ENCODE results near the gene ATP5MC2. TPM values are rescaled to one million over a fixed set of nuclear protein-coding genes. Genes with fewer than 3 reads are reported as not detected.

The ATP5MC2 gene
- polyA plus RNA-seq, 2 of the 4 experiments (the other 2 are of a cell fraction), result 402 to 540 TPM

DNA sequence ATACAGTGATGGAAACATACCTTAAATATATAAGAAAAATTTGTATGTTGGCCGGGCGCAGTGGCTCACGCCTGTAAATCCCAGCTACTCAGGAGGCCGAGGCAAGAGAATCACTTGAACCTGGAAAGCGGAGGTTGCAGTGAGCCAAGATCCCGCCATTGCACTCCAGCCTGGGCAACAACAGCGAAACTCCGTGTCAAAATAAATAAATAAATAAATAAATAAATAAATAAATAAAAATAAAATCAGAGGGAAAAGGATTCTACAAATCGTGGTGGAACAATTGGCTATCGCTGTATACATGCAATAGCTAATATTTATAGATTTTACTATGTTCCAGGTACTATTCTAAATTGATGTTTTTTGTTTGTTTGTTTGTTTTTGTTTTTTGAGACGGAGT is 48.0 kb downstream of the ATP5MC2 start:
- Histone ChIP-seq H3K4me1 (peaks cover 31% of the 10 kb centered on the region), H3K4me3 (no peak overlapping the region), H3K9me3 (no peaks in the 10 kb centered on the region), H3K4me2 (no peak overlapping the region), H3K27ac (no peak overlapping the region)
- FAIRE-seq, result no peak
- no peak for DNase-seq (ENCODE audit: low read depth in 1 of 2, low spot score in 1 of 2)
- 85% methylated on average over 11 of the region's 11 CpGs for WGBS (ENCODE audit: missing lambda C conversion rate)
- CTCF ChIA-PET, result interaction anchor here (1.1 to 6.5 kb wide), 3 partner anchors 48 to 84 kb away, joined by 3 to 41 read pairs (median 10); partner anchors contain the start of gene ATP5MC2
- POLR2A ChIA-PET, result no interaction called here
- ATAC-seq, result no peak
- TF ChIP-seq ZC3H11A (IDR thresholded peaks at IDR 0.05) (peak; percentile 54), RNF2 (IDR thresholded peaks at IDR 0.05; ENCODE audit: borderline replicate concordance, low read depth) (no peak), RARB (CRISPR knock-in tag; IDR thresholded peaks at IDR 0.05) (no peak), FOSB (CRISPR knock-in tag; IDR thresholded peaks at IDR 0.05) (no peak), TP53 (CRISPR knock-in tag; IDR thresholded peaks at IDR 0.05) (no peak)

DNA sequence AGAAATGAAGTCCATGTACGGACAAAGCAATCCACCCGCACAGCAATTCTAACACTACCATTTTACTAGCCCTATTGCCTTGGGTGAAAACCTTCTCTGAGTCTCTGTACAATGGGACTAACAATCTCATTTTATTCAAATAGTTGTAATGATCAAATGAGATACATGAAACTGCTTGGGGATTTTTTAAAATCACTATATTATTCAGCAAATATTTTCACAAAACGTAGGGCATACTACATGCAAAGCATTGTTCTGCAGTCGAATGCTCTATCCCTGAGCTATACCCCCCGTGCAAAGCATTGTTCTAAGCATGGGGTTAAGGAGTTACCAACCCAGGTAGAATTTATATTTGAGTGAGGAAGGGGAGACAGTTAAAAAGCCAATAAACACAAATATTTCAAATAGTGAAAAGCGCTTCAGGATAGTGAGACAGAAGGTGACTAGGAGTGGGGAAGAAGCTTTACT is 49.1 kb downstream of the ATP5MC2 start:
- no peaks in the 10 kb centered on the region for H3K9me3 ChIP-seq
- no peak for DNase-seq (ENCODE audit: low read depth in 1 of 2, low spot score in 1 of 2)
- peak overlapping the region; percentile 77 for H3K4me2 ChIP-seq
- peak overlapping the region; percentile 67 for H3K4me3 ChIP-seq
- ATAC-seq, result peak; percentile 3 to 32; a peak in 4 of 6 replicates
- peak overlapping the region; percentile 93 to 94 for H3K27ac ChIP-seq
- ChIA-PET CTCF (interaction anchor here (1.0 to 6.5 kb wide), 6 partner anchors 49 to 119 kb away, joined by 3 to 41 read pairs (median 4); partner anchors contain the start of gene ATP5MC2), POLR2A (interaction anchor here (0.8 to 2.8 kb wide), 6 partner anchors 10 to 83 kb away, joined by 3 to 14 read pairs (median 6); partner anchors contain the start of gene ATP5MC2)
- FAIRE-seq, result no peak
- no peak for TF ChIP-seq ZSCAN20 (CRISPR knock-in tag; IDR thresholded peaks at IDR 0.05)
- TF ChIP-seq, protein P1, sequence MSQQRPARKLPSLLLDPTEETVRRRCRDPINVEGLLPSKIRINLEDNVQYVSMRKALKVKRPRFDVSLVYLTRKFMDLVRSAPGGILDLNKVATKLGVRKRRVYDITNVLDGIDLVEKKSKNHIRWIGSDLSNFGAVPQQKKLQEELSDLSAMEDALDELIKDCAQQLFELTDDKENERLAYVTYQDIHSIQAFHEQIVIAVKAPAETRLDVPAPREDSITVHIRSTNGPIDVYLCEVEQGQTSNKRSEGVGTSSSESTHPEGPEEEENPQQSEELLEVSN (IDR thresholded peaks at IDR 0.05; ENCODE audit: borderline replicate concordance, low read depth), result no peak
- TF ChIP-seq CHD2 (IDR thresholded peaks at IDR 0.05; ENCODE audit: low read length, partially characterized antibody), result no peak
- TF ChIP-seq, protein P2, sequence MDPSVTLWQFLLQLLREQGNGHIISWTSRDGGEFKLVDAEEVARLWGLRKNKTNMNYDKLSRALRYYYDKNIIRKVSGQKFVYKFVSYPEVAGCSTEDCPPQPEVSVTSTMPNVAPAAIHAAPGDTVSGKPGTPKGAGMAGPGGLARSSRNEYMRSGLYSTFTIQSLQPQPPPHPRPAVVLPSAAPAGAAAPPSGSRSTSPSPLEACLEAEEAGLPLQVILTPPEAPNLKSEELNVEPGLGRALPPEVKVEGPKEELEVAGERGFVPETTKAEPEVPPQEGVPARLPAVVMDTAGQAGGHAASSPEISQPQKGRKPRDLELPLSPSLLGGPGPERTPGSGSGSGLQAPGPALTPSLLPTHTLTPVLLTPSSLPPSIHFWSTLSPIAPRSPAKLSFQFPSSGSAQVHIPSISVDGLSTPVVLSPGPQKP (IDR thresholded peaks at IDR 0.05; ENCODE audit: low read depth, low read length), result no peak
- TF ChIP-seq RAD21 (conservative IDR thresholded peaks at IDR 0.05 in 1 of 2, IDR thresholded peaks at IDR 0.05 in 1 of 2), result no peak
- TF ChIP-seq, protein P3, sequence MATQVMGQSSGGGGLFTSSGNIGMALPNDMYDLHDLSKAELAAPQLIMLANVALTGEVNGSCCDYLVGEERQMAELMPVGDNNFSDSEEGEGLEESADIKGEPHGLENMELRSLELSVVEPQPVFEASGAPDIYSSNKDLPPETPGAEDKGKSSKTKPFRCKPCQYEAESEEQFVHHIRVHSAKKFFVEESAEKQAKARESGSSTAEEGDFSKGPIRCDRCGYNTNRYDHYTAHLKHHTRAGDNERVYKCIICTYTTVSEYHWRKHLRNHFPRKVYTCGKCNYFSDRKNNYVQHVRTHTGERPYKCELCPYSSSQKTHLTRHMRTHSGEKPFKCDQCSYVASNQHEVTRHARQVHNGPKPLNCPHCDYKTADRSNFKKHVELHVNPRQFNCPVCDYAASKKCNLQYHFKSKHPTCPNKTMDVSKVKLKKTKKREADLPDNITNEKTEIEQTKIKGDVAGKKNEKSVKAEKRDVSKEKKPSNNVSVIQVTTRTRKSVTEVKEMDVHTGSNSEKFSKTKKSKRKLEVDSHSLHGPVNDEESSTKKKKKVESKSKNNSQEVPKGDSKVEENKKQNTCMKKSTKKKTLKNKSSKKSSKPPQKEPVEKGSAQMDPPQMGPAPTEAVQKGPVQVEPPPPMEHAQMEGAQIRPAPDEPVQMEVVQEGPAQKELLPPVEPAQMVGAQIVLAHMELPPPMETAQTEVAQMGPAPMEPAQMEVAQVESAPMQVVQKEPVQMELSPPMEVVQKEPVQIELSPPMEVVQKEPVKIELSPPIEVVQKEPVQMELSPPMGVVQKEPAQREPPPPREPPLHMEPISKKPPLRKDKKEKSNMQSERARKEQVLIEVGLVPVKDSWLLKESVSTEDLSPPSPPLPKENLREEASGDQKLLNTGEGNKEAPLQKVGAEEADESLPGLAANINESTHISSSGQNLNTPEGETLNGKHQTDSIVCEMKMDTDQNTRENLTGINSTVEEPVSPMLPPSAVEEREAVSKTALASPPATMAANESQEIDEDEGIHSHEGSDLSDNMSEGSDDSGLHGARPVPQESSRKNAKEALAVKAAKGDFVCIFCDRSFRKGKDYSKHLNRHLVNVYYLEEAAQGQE (IDR thresholded peaks at IDR 0.05), result no peak
- no peak for TF ChIP-seq ZC3H11A (IDR thresholded peaks at IDR 0.05)
- no peak for TF ChIP-seq FOXS1 (CRISPR knock-in tag; IDR thresholded peaks at IDR 0.05)
- TF ChIP-seq CBX8 (IDR thresholded peaks at IDR 0.05), result no peak
- no peak for TF ChIP-seq NFE2L2 (conservative IDR thresholded peaks at IDR 0.05; ENCODE audit: low read length)
- no peak for TF ChIP-seq HOXB5 (CRISPR knock-in tag; IDR thresholded peaks at IDR 0.05)
- TF ChIP-seq RNF2 (IDR thresholded peaks at IDR 0.05; ENCODE audit: borderline replicate concordance, low read depth), result no peak
- TF ChIP-seq, protein P4, sequence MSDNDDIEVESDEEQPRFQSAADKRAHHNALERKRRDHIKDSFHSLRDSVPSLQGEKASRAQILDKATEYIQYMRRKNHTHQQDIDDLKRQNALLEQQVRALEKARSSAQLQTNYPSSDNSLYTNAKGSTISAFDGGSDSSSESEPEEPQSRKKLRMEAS (IDR thresholded peaks at IDR 0.05), result no peak
- no peak for TF ChIP-seq CEBPB (IDR thresholded peaks at IDR 0.05)
- H3K4me1 ChIP-seq, result peaks cover 35% of the 10 kb centered on the region
- 33% methylated on average over 6 of the region's 6 CpGs for WGBS (ENCODE audit: missing lambda C conversion rate)

Measured in A549 (cell line).